GM12878 (cell line): ENCODE results near the gene PVRIG. TPM values are rescaled to one million over a fixed set of nuclear protein-coding genes. Genes with fewer than 3 reads are reported as not detected.
A peak's percentile ranks its signal among the peaks of the same experiment; 100 is the strongest.
"Not testable (repeated sequence)": the region's sequence is repeated elsewhere in the genome, so short reads cannot be mapped to it uniquely, and the experiment has no call there.

ENCODE experiments used
- ATAC-seq: fragments of 200-7000 bp; cut with Tn5 transposase; 3 replicates; pipeline ENCODE4 v1.9.1; 2020; ENCODE audit warnings: mild to moderate bottlenecking, moderate library complexity
- BruUV-seq: library from RNA; stranded (reverse); fragments of 400-500 nt; replicated peaks from 2 replicates; lab custom pipeline; 2021; lab: Mats Ljungman, UMichigan
- CTCF ChIA-PET: fragments of 300-600 bp; sonication (Branson Sonifier 250); formaldehyde crosslinking; extraction: SDS; loops from one replicate; lab custom pipeline; 2021; ENCODE audit warnings: inconsistent platforms; lab: Yijun Ruan, JAX
- POLR2A ChIA-PET: fragments of 350-600 bp; formaldehyde crosslinking; extraction: SDS; loops from one replicate; lab custom pipeline; 2021; ENCODE audit warnings: inconsistent platforms; lab: Charles Lee
- RAD21 ChIA-PET: fragments of 300-600 bp; sonication (Branson Sonifier 250); formaldehyde crosslinking; loops from one replicate; lab custom pipeline; 2023; ENCODE audit warnings: antibody characterized with exemption; ENCODE audit not compliant: unreplicated experiment; lab: Charles Lee
- SMC1A ChIA-PET: fragments of 300-600 bp; sonication (Branson Sonifier 250); formaldehyde crosslinking; loops from one replicate; lab custom pipeline; 2023; ENCODE audit not compliant: unreplicated experiment, uncharacterized antibody; lab: Charles Lee
- DNase-seq: peaks from one replicate; pipeline ENCODE4 v3.0.0-alpha.2; 2011; ENCODE audit warnings: low read depth, low spot score
- FAIRE-seq: peaks from 3 replicates; lab custom pipeline; 2011; peaks lifted over from hg19 to GRCh38; lab: Jason Lieb, UNC
- H2AFZ ChIP-seq: 2 replicates; pipeline ENCODE4 v1.6.0; 2011; ENCODE audit warnings: low read depth, low read length, control low read depth; ENCODE audit not compliant: control insufficient read depth
- H3K27ac ChIP-seq: 2 replicates; pipeline ENCODE4 v1.5.1; 2011; ENCODE audit warnings: control low read depth; ENCODE audit not compliant: control insufficient read depth, insufficient read depth
- H3K27me3 ChIP-seq, 2 experiments: replicated peaks in 1 of 2; 2 replicates each; pipeline versions ENCODE4 v1.6.0 to v1.6.1; 2011; ENCODE audit warnings: low read length in 1 of 2; ENCODE audit not compliant: control insufficient read depth in 2 of 2, insufficient read depth in 2 of 2
- H3K36me3 ChIP-seq, 2 experiments: 2 replicates each; pipeline ENCODE4 v1.5.1; 2011; ENCODE audit warnings: low read length in 1 of 2; ENCODE audit not compliant: control insufficient read depth in 2 of 2, insufficient read depth in 2 of 2
- H3K4me1 ChIP-seq: 2 replicates; pipeline ENCODE4 v1.6.1; 2011; ENCODE audit warnings: mild to moderate bottlenecking, low read length, moderate library complexity, mixed read lengths; ENCODE audit not compliant: control insufficient read depth, insufficient read depth
- H3K4me2 ChIP-seq: 2 replicates; pipeline ENCODE4 v1.6.0; 2011; ENCODE audit warnings: control low read depth; ENCODE audit not compliant: control insufficient read depth, insufficient read depth
- H3K4me3 ChIP-seq: fragments of 200-600 bp; sonication (generic); 2 replicates; pipeline ENCODE4 v1.5.1; 2016
- H3K79me2 ChIP-seq: 2 replicates; pipeline ENCODE4 v1.6.0; 2011; ENCODE audit warnings: low read length; ENCODE audit not compliant: control insufficient read depth, insufficient read depth
- H3K9ac ChIP-seq: 2 replicates; pipeline ENCODE4 v1.8.0; 2011; ENCODE audit warnings: low read length, control low read depth, mixed read lengths; ENCODE audit not compliant: control insufficient read depth, insufficient read depth
- H3K9me3 ChIP-seq: replicated peaks from 3 replicates; pipeline ENCODE4 v1.5.1; 2011; ENCODE audit warnings: mild to moderate bottlenecking, low read length; ENCODE audit not compliant: control insufficient read depth, insufficient read depth
- H4K20me1 ChIP-seq: 2 replicates; pipeline ENCODE4 v1.6.0; 2011; ENCODE audit not compliant: control insufficient read depth, insufficient read depth
- ATF7 ChIP-seq: fragments of 450-650 bp; IDR thresholded peaks from 2 replicates; pipeline ENCODE4 v1.6.1; 2016; ENCODE audit warnings: low read depth, mild to moderate bottlenecking
- BACH1 ChIP-seq: fragments of 450-650 bp; IDR thresholded peaks from 2 replicates; pipeline ENCODE4 v1.6.1; 2017; ENCODE audit warnings: mild to moderate bottlenecking, borderline replicate concordance
- CREB1 ChIP-seq: IDR thresholded peaks from 2 replicates; pipeline ENCODE4 v1.6.1; 2012; ENCODE audit warnings: low read depth, mild to moderate bottlenecking, inconsistent platforms
- CREM ChIP-seq: IDR thresholded peaks from 2 replicates; pipeline ENCODE4 v1.6.1; 2014; ENCODE audit warnings: antibody characterized with exemption, low read depth
- JUNB ChIP-seq: IDR thresholded peaks from 2 replicates; pipeline ENCODE4 v1.6.1; 2016; ENCODE audit warnings: antibody characterized with exemption, mild to moderate bottlenecking
- WGBS: methylation state at CpG from one replicate; pipeline ENCODE4 v1.1.6; 2016; ENCODE audit warnings: low lambda C conversion rate; ENCODE audit not compliant: insufficient replicate concordance, insufficient coverage; ENCODE audit errors: missing lambda C conversion rate; 5-methylcytosine and 5-hydroxymethylcytosine counted together
- in situ Hi-C: fragments of 300-500 bp; cut with MboI; formaldehyde crosslinking; loops from 9 replicates; pipeline ENCODE4 v1.14.3; 2018; ENCODE audit warnings: mixed read lengths
- intact Hi-C: fragments of 100-400 bp; cut with micrococcal nuclease; formaldehyde crosslinking; loops from one replicate; pipeline ENCODE4 v1.14.2; 2022; ENCODE audit not compliant: unreplicated experiment
- polyA plus RNA-seq, 11 experiments: library from polyadenylated mRNA; depleted of rRNA in 4 of 11; unstranded in 6 of 11; stranded (reverse) in 5 of 11; fragments of >200 nt; fragmentation: Nextera tagmentation in 4 of 11; fragmentation: Illumina TruSeq in 1 of 11; extraction: Ambion mirVana in 4 of 11; extraction: Trizol in 1 of 11; gene quantifications; 1 replicate in 1 of 11; 2 replicates in 10 of 11; pipeline versions ENCODE4 v1.2.1 to v1.2.3, GENCODE V29; 2011 to 2016; ENCODE audit warnings: inconsistent platforms in 2 of 11, missing spikeins in 2 of 11, low read depth in 1 of 11
- total RNA-seq, 4 experiments: library from RNA; depleted of rRNA in 3 of 4; stranded (reverse); fragments of >200 nt in 3 of 4; fragmentation: Illumina TruSeq in 1 of 4; extraction: Trizol in 1 of 4; gene quantifications; 2 replicates each; pipeline versions ENCODE4 v1.2.1 to v1.2.3, GENCODE V29; 2013 to 2021

Gene PVRIG
- total and polyA plus RNA-seq, 10 of the 15 experiments (the other 5 are each of a cell fraction or from before 2014, with no cell fraction given): 1.3 to 44.0 (median 17.9) TPM

DNA sequence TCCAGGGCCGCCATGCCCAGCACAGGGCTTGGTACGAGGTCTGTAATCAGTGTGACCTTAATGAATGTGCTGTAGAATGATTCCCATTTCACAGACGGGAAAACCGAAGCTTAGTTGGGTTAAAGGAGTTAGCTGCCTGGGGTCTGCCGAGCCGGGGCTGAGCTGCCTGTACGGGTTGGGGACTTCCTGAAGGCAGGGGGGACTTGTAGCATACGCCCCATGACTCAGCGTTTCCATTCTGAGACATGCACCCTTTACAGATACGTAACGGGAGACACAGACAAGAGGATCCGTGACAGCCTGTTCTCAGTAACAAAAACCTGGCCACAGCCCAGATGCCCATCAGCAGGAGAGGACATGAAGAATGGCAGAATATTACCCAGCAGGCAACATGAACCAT, 23.6 kb downstream of the PVRIG start:
- FAIRE-seq, RAD21 ChIA-PET, H4K20me1 ChIP-seq, H3K9ac ChIP-seq, H3K9me3 ChIP-seq, intact Hi-C loops, H3K79me2 ChIP-seq: not testable (repeated sequence)
- H3K27ac ChIP-seq: 0 out of 2 replicates have a peak overlapping the region, but pooled peaks have one; percentile 19
- peak; percentile 95 for ATAC-seq
- peaks cover 12% of the 10 kb centered on the region for H3K4me1 ChIP-seq
- POLR2A ChIA-PET: interaction anchor here (0.6 kb wide), 1 partner anchor 197 kb away, joined by 7 read pairs; no protein-coding TSS in a partner anchor
- TF ChIP-seq ATF7 (peak; percentile 22; the same call in 1 of the 2 replicates), CREM (peak; percentile 41; the same call in 1 of the 2 replicates), BACH1 (peak; percentile 95), JUNB (0 out of 2 replicates have a peak, but pooled peaks have one; percentile 12), CREB1 (peak; percentile 34; the same call in 1 of the 2 replicates)
- TF ChIP-seq, all 136 proteins: peak for 5; not testable (repeated sequence) for 131
- H3K4me2 ChIP-seq: peak overlapping the region; percentile 1; the same call in 1 of the 2 replicates
- peak overlapping the region; percentile 74 for H2AFZ ChIP-seq
- peak; percentile 43 for DNase-seq
- in situ Hi-C loops, SMC1A ChIA-PET, CTCF ChIA-PET, BruUV-seq, H3K27me3 ChIP-seq, H3K4me3 ChIP-seq, H3K36me3 ChIP-seq: not testable (repeated sequence)
- 11% methylated on average over 10 of the region's 12 CpGs for WGBS

DNA sequence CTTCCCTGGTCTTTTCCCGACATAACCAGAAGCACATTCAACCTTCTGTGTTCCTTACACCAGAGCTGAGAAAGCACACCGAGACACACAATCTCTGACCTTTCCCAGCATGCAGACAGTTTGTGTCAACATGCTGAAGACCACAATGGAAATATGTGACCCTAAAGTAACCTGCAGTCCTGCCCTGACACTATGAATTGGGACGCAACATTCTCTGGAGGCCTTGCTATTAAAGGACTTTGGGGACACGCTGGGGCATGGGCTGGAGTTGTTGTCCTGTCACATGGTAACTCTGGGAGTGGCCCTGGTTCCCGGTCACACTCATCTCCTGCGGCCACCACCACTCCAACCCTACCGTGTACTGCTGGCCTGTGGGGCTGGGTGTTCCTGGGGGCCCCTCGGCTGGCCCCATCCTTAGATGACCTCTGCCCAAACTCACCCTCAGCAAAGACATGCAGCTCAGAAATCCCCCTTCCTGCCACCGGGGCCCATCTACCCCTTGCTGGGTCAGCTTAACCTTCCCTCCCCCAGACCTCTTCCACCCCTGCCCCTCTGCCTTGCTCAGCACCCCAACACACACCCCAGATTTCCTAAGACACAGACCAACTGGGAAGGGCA, 25.3 kb downstream of the PVRIG start:
- H3K4me3 ChIP-seq, DNase-seq, ATAC-seq, RAD21 ChIA-PET, H3K36me3 ChIP-seq, H2AFZ ChIP-seq, FAIRE-seq, H3K27ac ChIP-seq, H3K4me2 ChIP-seq, H3K9ac ChIP-seq, H4K20me1 ChIP-seq, H3K9me3 ChIP-seq, H3K27me3 ChIP-seq, BruUV-seq, SMC1A ChIA-PET, in situ Hi-C loops, intact Hi-C loops, H3K79me2 ChIP-seq: not testable (repeated sequence)
- POLR2A ChIA-PET: interaction anchor here (0.7 kb wide), 2 partner anchors 18 to 80 kb away, joined by 3 read pairs; no protein-coding TSS in a partner anchor
- 80% methylated on average over 9 of the region's 9 CpGs for WGBS
- CTCF ChIA-PET: interaction anchor here (0.6 to 0.8 kb wide), 2 partner anchors 100 to 405 kb away, joined by 4 read pairs; no protein-coding TSS in a partner anchor
- H3K4me1 ChIP-seq: peaks cover 12% of the 10 kb centered on the region

DNA sequence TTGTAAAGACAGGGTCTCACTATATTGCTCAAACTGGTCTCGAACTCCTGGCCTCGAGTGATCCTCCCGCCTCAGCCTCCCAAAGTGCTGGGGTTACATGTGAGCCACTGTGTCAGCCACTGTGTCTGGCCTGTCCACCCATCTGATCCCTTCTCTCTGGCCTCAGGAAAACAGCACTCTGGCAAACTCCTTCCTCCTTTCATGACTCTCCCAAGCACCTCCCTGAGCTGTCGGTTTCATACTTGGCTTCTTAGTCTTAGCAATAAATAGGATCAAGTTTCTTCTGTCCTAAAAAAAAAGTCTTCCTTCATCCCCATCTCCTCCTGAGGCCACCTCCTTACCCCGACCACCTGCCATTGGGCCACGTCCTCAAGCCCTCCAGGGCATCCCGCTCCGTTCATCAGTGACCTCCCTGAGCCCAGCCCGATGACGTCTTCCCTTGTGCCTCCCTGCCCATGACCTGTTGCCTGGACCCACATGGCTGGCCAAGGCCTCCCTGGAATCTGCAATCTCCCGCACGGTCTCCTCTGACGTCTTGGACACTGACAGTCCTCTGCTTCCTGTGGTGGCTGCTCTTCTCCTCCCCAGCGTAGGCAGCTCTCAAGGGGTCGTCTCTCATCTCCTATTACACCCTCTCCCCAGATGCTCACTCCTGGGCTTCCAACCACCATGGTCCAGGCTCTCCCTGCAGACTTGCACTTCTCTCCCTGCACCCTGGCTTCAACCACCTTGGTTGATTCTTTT, 26.5 kb downstream of the PVRIG start:
- H3K9me3 ChIP-seq, H3K36me3 ChIP-seq, H3K4me3 ChIP-seq, H3K79me2 ChIP-seq, FAIRE-seq, H3K27ac ChIP-seq, BruUV-seq, intact Hi-C loops, H3K4me2 ChIP-seq, DNase-seq, H3K27me3 ChIP-seq, H4K20me1 ChIP-seq, ATAC-seq, H2AFZ ChIP-seq, H3K9ac ChIP-seq, in situ Hi-C loops: not testable (repeated sequence)
- ChIA-PET SMC1A (interaction anchor here (1.3 kb wide), 1 partner anchor 24 kb away, joined by 3 read pairs; no protein-coding TSS in a partner anchor), POLR2A (interaction anchor here (0.7 kb wide), 1 partner anchor 17 kb away, joined by 3 read pairs; no protein-coding TSS in a partner anchor), RAD21 (interaction anchor here (0.6 kb wide), 1 partner anchor 646 kb away, joined by 4 read pairs; no protein-coding TSS in a partner anchor), CTCF (interaction anchor here (0.6 kb wide), 1 partner anchor 406 kb away, joined by 4 read pairs; no protein-coding TSS in a partner anchor)
- H3K4me1 ChIP-seq: peaks cover 12% of the 10 kb centered on the region
- WGBS: 80% methylated on average over 15 of the region's 15 CpGs
